A673 (cell line): ENCODE data around the gene TMPRSS6.

Source experiments
- CTCF ChIP-seq: fragments of 300-800, 200-600 bp; sonication (generic); conservative IDR thresholded peaks from 2 replicates; pipeline ENCODE4 v1.5.1; 2017; ENCODE audit warnings: low read depth, mild to moderate bottlenecking, antibody characterized with exemption, low read length, moderate library complexity, mixed read lengths
- EZH2 ChIP-seq: fragments of 200-600 bp; sonication (generic); IDR thresholded peaks from 2 replicates; pipeline ENCODE4 v1.6.1; 2017; ENCODE audit warnings: borderline replicate concordance, low read depth, mild to moderate bottlenecking, mixed read lengths, antibody characterized with exemption, low read length; ENCODE audit not compliant: poor library complexity, severe bottlenecking

- no peak for TF ChIP-seq CTCF
- TF ChIP-seq EZH2: no peak
These were observed 85.0 kb downstream of the TMPRSS6 start for GRCh38 chr22:37024339-37025157.
